NCI-H1694 treated with DMSO at 0.1 percent for 48 hours (cell line): ENCODE data around the gene NEK9.

Experiments used
- DNase-seq: peaks from one replicate; lab custom pipeline; 2025; lab: John Stamatoyannopoulos, UW

The NEK9 gene

GRCh38 chr14:75032939-75033338, 93.9 kb downstream of the NEK9 start:
- DNase-seq = peak; percentile 76

DNA sequence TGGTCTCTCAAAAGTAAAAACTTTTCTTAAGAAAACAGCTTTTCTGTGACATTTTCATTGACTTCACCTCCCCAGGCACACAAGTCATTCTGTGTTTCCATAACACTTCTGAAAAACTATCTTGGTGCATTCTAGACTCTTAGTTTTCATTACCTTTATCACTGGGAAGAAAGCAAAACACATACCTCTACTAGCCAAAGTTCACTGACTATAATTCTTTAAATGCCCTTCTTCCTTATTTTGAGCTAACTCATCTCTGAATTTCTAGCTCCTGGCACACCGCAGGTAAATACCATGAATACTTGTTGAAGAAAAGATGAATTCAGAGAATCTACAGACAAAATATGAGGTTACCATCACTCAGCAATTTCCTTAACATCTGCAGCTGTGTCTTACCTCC, 96.7 kb downstream of the NEK9 start:
- no peak for DNase-seq
